GM12891 (cell line): Measurements from ENCODE around the gene CLDN11.

Experiments used
- DNase-seq: peaks from one replicate; pipeline ENCODE4 v3.0.0; 2011; ENCODE audit warnings: low spot score; ENCODE audit not compliant: insufficient read length
- FAIRE-seq: peaks from 2 replicates; lab custom pipeline; 2011; peaks lifted over from hg19 to GRCh38; lab: Jason Lieb, UNC
- PAX5 ChIP-seq: IDR thresholded peaks from 2 replicates; pipeline ENCODE4 v1.6.1; 2011; ENCODE audit warnings: low read length, moderate library complexity, mild to moderate bottlenecking; ENCODE audit not compliant: insufficient read depth, severe bottlenecking
- POLR2A ChIP-seq: IDR thresholded peaks from 2 replicates; pipeline ENCODE4 v1.6.1; 2011; ENCODE audit warnings: low read depth, low read length, control low read depth
- POLR2AphosphoS5 ChIP-seq: IDR thresholded peaks from 2 replicates; pipeline ENCODE4 v1.6.1; 2011; ENCODE audit warnings: low read depth, low read length, control low read depth
- POU2F2 ChIP-seq: IDR thresholded peaks from 2 replicates; pipeline ENCODE4 v1.6.1; 2011; ENCODE audit warnings: low read depth, mild to moderate bottlenecking, control low read depth, low read length, moderate library complexity
- SPI1 ChIP-seq: IDR thresholded peaks from 2 replicates; pipeline ENCODE4 v1.6.1; 2011; ENCODE audit warnings: low read depth, low read length, control low read depth
- TAF1 ChIP-seq: IDR thresholded peaks from 2 replicates; pipeline ENCODE4 v1.6.1; 2011; ENCODE audit warnings: low read depth, low read length, control low read depth

CLDN11 gene

DNA sequence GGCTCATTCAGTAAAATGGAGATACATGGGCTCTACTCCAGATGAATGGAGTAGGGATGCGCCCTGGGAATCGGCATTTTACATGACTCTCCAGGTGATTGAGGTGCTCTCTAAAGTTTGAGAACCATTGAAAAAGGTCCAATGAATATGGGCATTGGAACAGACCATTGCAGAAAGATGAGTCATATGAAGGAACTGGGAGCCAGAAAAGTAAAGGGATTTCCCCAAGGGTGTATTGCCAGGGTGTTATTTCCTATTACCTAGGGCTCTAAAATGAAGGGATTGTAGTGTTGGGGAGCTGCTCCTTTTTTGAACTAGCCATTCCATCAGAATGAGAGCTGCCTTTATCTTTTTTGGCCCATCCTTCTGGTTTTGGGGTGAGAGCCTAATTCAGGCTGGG, 21.7 kb downstream of the CLDN11 start:
- no peak for FAIRE-seq
- TF ChIP-seq POLR2AphosphoS5 = no peak

DNA sequence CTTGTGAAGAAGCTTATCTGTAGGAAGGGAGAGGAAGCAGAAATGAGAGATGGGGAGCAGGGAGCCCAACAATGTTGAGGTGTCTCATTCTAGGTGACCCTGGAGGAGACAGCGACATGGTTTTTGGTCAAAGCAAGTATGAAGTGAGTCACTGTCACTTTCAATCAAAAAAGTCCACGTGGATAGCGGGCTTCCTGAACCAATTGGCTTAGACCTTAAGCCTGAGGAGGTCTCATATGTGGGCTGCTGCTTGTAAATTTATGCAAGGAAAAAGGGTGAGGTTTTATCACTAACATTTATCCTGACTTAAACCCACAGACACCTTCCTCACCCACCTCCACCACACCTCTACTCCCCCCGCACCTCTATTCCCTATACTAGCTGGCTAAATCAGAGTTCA, 22.7 kb downstream of the CLDN11 start:
- FAIRE-seq (no peak), DNase-seq (no peak)
- no peak for TF ChIP-seq PAX5
- no peak for TF ChIP-seq POLR2AphosphoS5
- TF ChIP-seq POU2F2 = no peak
- TF ChIP-seq SPI1 = no peak
- TF ChIP-seq POLR2A = no peak
- TF ChIP-seq TAF1 = no peak

More for the DNA sequence above, 21.7 kb downstream of the CLDN11 start:
- DNase-seq = no peak

GRCh38 chr3:170442947-170443346, 24.3 kb downstream of the CLDN11 start:
- DNase-seq (no peak), FAIRE-seq (no peak)
- TF ChIP-seq POLR2AphosphoS5 = no peak
- TF ChIP-seq PAX5 = no peak
- no peak for TF ChIP-seq POLR2A
- TF ChIP-seq TAF1 = no peak
- TF ChIP-seq SPI1 = no peak
- no peak for TF ChIP-seq POU2F2

- no peak for DNase-seq
- TF ChIP-seq POU2F2 (no peak), TAF1 (no peak), POLR2A (no peak), PAX5 (no peak), SPI1 (no peak)
- no peak for FAIRE-seq
Observed at GRCh38 chr3:170443457-170443856, 24.8 kb downstream of the CLDN11 start.

DNA sequence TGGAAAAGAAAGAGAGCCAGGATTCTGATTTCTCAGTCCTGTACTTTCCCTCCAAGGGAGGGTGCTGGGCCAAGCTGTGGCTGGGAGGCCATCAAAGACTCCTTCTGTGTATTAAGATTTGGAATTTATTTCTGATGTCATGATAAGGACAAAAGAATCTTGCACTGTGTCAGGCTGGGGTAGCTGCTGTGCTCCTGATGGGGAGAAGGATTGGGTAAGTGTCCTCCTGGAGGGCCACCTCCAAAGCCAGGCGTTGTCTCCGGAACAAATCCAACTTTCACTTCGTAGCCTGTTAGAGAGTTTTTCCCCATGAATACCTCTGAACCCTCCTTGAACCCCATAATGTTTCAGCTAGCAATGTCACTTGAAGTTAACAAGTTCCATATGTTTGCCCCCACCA, 29.9 kb downstream of the CLDN11 start:
- TF ChIP-seq POLR2A = no peak
- TF ChIP-seq POLR2AphosphoS5 = no peak
- TF ChIP-seq SPI1 = no peak
- TF ChIP-seq POU2F2 = no peak
- TF ChIP-seq PAX5 = no peak
- no peak for TF ChIP-seq TAF1
- FAIRE-seq = no peak

GRCh38 chr3:170450039-170450438, 31.4 kb downstream of the CLDN11 start:
- no peak for DNase-seq
- FAIRE-seq = no peak

More for the DNA sequence above, 29.9 kb downstream of the CLDN11 start:
- no peak for DNase-seq

GRCh38 chr3:170454509-170454908, 35.8 kb downstream of the CLDN11 start:
- FAIRE-seq (no peak), DNase-seq (no peak)
- no peak for TF ChIP-seq SPI1
- TF ChIP-seq POLR2AphosphoS5 = no peak
- no peak for TF ChIP-seq POU2F2
- no peak for TF ChIP-seq PAX5
- TF ChIP-seq TAF1 = no peak
- TF ChIP-seq POLR2A = no peak

More at GRCh38 chr3:170450039-170450438, 31.4 kb downstream of the CLDN11 start:
- no peak for TF ChIP-seq SPI1
- TF ChIP-seq POLR2AphosphoS5 = no peak
- no peak for TF ChIP-seq PAX5
- TF ChIP-seq TAF1 = no peak
- no peak for TF ChIP-seq POU2F2
- TF ChIP-seq POLR2A = no peak

- DNase-seq (no peak), FAIRE-seq (no peak)
- TF ChIP-seq POU2F2 = no peak
- no peak for TF ChIP-seq PAX5
- no peak for TF ChIP-seq POLR2A
- no peak for TF ChIP-seq SPI1
- TF ChIP-seq POLR2AphosphoS5 = no peak
- no peak for TF ChIP-seq TAF1
Observed at GRCh38 chr3:170458285-170458684, 39.6 kb downstream of the CLDN11 start.

GRCh38 chr3:170463011-170463410, 44.3 kb downstream of the CLDN11 start:
- DNase-seq = no peak
- no peak for TF ChIP-seq POLR2AphosphoS5
- no peak for TF ChIP-seq POU2F2
- TF ChIP-seq SPI1 = no peak
- FAIRE-seq = no peak

- no peak for FAIRE-seq
- no peak for TF ChIP-seq TAF1
- TF ChIP-seq SPI1 = no peak
- no peak for TF ChIP-seq POU2F2
- no peak for TF ChIP-seq PAX5
- TF ChIP-seq POLR2AphosphoS5 = no peak
- TF ChIP-seq POLR2A = no peak
- no peak for DNase-seq
Observed at GRCh38 chr3:170465955-170466354, 47.3 kb downstream of the CLDN11 start.

GRCh38 chr3:170467007-170467406, 48.3 kb downstream of the CLDN11 start:
- TF ChIP-seq SPI1 (no peak), PAX5 (no peak), POLR2AphosphoS5 (no peak), POLR2A (no peak), POU2F2 (no peak), TAF1 (no peak)
- DNase-seq (no peak), FAIRE-seq (no peak)
